Keratinocyte (primary cell): ENCODE data around the gene TFPI. TPM values are rescaled to one million over a fixed set of nuclear protein-coding genes. Genes with fewer than 3 reads are reported as not detected.

ENCODE experiments used
- DNase-seq: peaks from one replicate; pipeline ENCODE4 v3.0.0-alpha.2; 2011; ENCODE audit warnings: low read depth, missing footprints, low spot score
- FAIRE-seq: peaks from 2 replicates; lab custom pipeline; 2011; peaks lifted over from hg19 to GRCh38; lab: Jason Lieb, UNC
- H2AFZ ChIP-seq: 2 replicates; pipeline ENCODE4 v1.6.0; 2012; ENCODE audit warnings: low read length, control low read depth, inconsistent platforms; ENCODE audit not compliant: control insufficient read depth
- H3K27ac ChIP-seq: 2 replicates; pipeline ENCODE4 v1.5.1; 2011; ENCODE audit warnings: low read length; ENCODE audit not compliant: control insufficient read depth, insufficient read depth
- H3K27me3 ChIP-seq: 3 replicates; pipeline ENCODE4 v1.6.0; 2011; ENCODE audit warnings: low read length; ENCODE audit not compliant: control insufficient read depth, insufficient read depth; ENCODE audit errors: extremely low read depth
- H3K36me3 ChIP-seq, 2 experiments: 2 replicates in 1 of 2; 3 replicates in 1 of 2; pipeline ENCODE4 v1.5.1; 2011; ENCODE audit warnings: low read length in 2 of 2, mild to moderate bottlenecking in 1 of 2; ENCODE audit not compliant: control insufficient read depth in 2 of 2, insufficient read depth in 2 of 2; ENCODE audit errors: extremely low read depth in 1 of 2
- H3K4me1 ChIP-seq: 3 replicates; pipeline ENCODE4 v1.5.1; 2011; ENCODE audit warnings: low read length; ENCODE audit not compliant: control insufficient read depth, insufficient read depth; ENCODE audit errors: extremely low read depth
- H3K4me2 ChIP-seq: 3 replicates; pipeline ENCODE4 v1.6.0; 2011; ENCODE audit warnings: low read depth, low read length; ENCODE audit not compliant: control insufficient read depth, insufficient read depth; ENCODE audit errors: extremely low read depth
- H3K4me3 ChIP-seq, 3 experiments: fragments of 200-600 bp in 1 of 3; sonication (generic) in 1 of 3; 2 replicates in 2 of 3; 3 replicates in 1 of 3; pipeline ENCODE4 v1.5.1; 2011 to 2016; ENCODE audit warnings: low read length in 3 of 3, mild to moderate bottlenecking in 3 of 3, control low read depth in 2 of 3, inconsistent platforms in 1 of 3, low read depth in 1 of 3, mixed read lengths in 1 of 3, mixed run types in 1 of 3, moderate library complexity in 1 of 3; ENCODE audit not compliant: control insufficient read depth in 2 of 3, insufficient read depth in 2 of 3; ENCODE audit errors: extremely low read depth in 1 of 3
- H3K79me2 ChIP-seq: 2 replicates; pipeline ENCODE4 v1.6.0; 2012; ENCODE audit warnings: low read length; ENCODE audit not compliant: control insufficient read depth, insufficient read depth
- H3K9ac ChIP-seq: 3 replicates; pipeline ENCODE4 v1.6.0; 2011; ENCODE audit warnings: low read length; ENCODE audit not compliant: control insufficient read depth, insufficient read depth; ENCODE audit errors: extremely low read depth
- H3K9me1 ChIP-seq: 3 replicates; pipeline ENCODE4 v1.6.0; 2011; ENCODE audit warnings: low read length; ENCODE audit not compliant: control insufficient read depth, insufficient read depth; ENCODE audit errors: extremely low read depth
- H3K9me3 ChIP-seq: 2 replicates; pipeline ENCODE4 v1.5.1; 2012; ENCODE audit warnings: low read depth, low read length; ENCODE audit not compliant: control insufficient read depth
- H4K20me1 ChIP-seq: 3 replicates; pipeline ENCODE4 v1.6.0; 2011; ENCODE audit warnings: low read length; ENCODE audit not compliant: control insufficient read depth, insufficient read depth; ENCODE audit errors: extremely low read depth
- EZH2 ChIP-seq: IDR thresholded peaks from one replicate; pipeline ENCODE4 v1.6.1; 2012; ENCODE audit warnings: inconsistent platforms, mild to moderate bottlenecking, low read length, moderate library complexity
- dilution Hi-C: fragments of 300-500 bp; cut with MboI; formaldehyde crosslinking; loops from one replicate; pipeline ENCODE4 v1.7.0; 2020; ENCODE audit warnings: low sequenced_read_pairs; ENCODE audit not compliant: extremely low pct_ligation_motif_present
- polyA plus RNA-seq, 5 experiments: library from polyadenylated mRNA; depleted of rRNA in 3 of 5; stranded (reverse) in 3 of 5; stranded (forward) in 1 of 5; unstranded in 1 of 5; fragments of >200 nt; gene quantifications; 1 replicate in 1 of 5; 2 replicates in 3 of 5; 3 replicates in 1 of 5; pipeline versions ENCODE4 v1.2.1 to v1.2.3, GENCODE V29; 2011 to 2012; ENCODE audit warnings: missing spikeins in 2 of 5, low read depth in 1 of 5, low replicate concordance in 1 of 5
- TF ChIP-seq, protein P1 (sequence below), 3 experiments: IDR thresholded peaks in 1 of 3; conservative IDR thresholded peaks in 1 of 3; optimal IDR thresholded peaks in 1 of 3; 2 replicates in 2 of 3; 3 replicates in 1 of 3; pipeline versions ENCODE3 to v1.5.1; 2011; ENCODE audit warnings: low read length in 3 of 3, mild to moderate bottlenecking in 3 of 3, moderate library complexity in 2 of 3, control low read depth in 1 of 3, inconsistent platforms in 1 of 3; ENCODE audit not compliant: insufficient read depth in 2 of 3; ENCODE audit errors: extremely low read depth in 1 of 3

Gene TFPI
- polyA plus RNA-seq, 1 donor (not counting 4 experiments of a cell fraction or from before 2014, with no cell fraction given) = 1.1 TPM

DNA sequence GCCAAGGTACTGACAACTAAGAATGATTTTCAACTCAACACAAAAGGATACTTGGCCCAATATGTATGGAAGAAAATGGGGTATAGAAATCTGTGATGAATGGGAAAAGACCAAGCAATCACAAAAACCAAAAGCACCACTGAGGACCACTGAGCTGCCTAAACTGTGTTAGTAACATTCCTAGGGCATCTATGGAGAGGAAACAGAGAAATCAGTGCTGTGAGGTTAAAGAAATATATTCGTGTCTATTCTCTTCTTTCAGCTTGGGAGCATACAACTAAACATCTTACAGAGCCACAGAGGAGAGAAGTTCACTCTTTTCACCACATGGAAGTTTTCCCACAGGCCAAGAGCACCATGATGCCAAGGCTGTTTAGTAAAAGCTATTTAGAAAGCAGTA, 58.9 kb downstream of the TFPI start:
- FAIRE-seq (no peak), DNase-seq (no peak)
- H3K9me1 ChIP-seq = no peaks in the 10 kb centered on the region
- no peak overlapping the region for H3K4me2 ChIP-seq
- no peak overlapping the region for H3K27ac ChIP-seq
- dilution Hi-C loops = no loop called here
- H3K27me3 ChIP-seq = no peaks in the 10 kb centered on the region
- H2AFZ ChIP-seq = no peak overlapping the region
- no peaks in the 10 kb centered on the region for H4K20me1 ChIP-seq
- no peak overlapping the region for H3K4me3 ChIP-seq
- H3K4me1 ChIP-seq = no peaks in the 10 kb centered on the region
- no peaks in the 10 kb centered on the region for H3K36me3 ChIP-seq
- H3K9ac ChIP-seq = no peak overlapping the region
- TF ChIP-seq, protein P1, sequence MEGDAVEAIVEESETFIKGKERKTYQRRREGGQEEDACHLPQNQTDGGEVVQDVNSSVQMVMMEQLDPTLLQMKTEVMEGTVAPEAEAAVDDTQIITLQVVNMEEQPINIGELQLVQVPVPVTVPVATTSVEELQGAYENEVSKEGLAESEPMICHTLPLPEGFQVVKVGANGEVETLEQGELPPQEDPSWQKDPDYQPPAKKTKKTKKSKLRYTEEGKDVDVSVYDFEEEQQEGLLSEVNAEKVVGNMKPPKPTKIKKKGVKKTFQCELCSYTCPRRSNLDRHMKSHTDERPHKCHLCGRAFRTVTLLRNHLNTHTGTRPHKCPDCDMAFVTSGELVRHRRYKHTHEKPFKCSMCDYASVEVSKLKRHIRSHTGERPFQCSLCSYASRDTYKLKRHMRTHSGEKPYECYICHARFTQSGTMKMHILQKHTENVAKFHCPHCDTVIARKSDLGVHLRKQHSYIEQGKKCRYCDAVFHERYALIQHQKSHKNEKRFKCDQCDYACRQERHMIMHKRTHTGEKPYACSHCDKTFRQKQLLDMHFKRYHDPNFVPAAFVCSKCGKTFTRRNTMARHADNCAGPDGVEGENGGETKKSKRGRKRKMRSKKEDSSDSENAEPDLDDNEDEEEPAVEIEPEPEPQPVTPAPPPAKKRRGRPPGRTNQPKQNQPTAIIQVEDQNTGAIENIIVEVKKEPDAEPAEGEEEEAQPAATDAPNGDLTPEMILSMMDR (optimal IDR thresholded peaks at IDR 0.05 in 1 of 3, IDR thresholded peaks at IDR 0.05 in 1 of 3, conservative IDR thresholded peaks at IDR 0.05 in 1 of 3; ENCODE audit: extremely low read depth in 1 of 3, insufficient read depth in 2 of 3, low read length in 3 of 3) = no peak
- no peak for TF ChIP-seq EZH2
- H3K79me2 ChIP-seq = no peaks in the 10 kb centered on the region
- H3K9me3 ChIP-seq = peaks cover 2% of the 10 kb centered on the region

DNA sequence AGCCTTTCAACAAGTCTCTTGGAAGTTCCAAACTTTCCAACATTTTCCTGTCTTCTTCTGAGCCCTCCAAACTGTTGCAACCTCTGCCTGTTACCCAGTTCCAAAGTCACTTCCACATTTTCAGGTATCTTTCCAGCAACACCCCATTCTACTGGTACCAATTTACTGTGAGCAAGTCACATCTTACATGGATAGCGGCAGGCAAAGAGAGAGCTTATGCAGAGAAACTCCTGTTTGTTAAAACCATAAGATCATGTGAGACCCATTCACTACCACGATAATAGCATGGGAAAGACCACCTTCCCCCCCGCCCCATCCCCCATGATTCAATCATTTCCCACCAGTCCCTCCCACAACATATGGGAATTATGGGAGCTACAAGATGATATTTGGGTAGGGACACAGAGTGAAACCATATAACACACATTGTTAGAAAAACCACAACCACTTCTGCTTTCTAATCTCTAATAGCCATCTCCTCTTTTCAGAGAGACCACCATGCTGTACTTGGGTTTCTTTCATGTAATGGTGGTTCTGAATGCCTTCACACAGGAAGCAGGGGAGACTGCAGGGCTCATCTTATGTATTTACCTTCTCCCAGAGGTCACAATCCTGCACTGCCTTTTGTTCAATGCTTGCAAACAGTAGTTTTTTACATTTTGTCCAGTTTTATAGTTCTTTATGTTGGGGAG, 60.2 kb downstream of the TFPI start:
- H3K36me3 ChIP-seq = no peaks in the 10 kb centered on the region
- H3K27me3 ChIP-seq = no peaks in the 10 kb centered on the region
- DNase-seq (no peak), FAIRE-seq (no peak)
- no peak overlapping the region for H3K4me3 ChIP-seq
- dilution Hi-C loops = no loop called here
- H3K4me2 ChIP-seq = no peak overlapping the region
- no peaks in the 10 kb centered on the region for H4K20me1 ChIP-seq
- no peak for TF ChIP-seq EZH2
- TF ChIP-seq, protein P1 (optimal IDR thresholded peaks at IDR 0.05 in 1 of 3, IDR thresholded peaks at IDR 0.05 in 1 of 3, conservative IDR thresholded peaks at IDR 0.05 in 1 of 3; ENCODE audit: extremely low read depth in 1 of 3, insufficient read depth in 2 of 3, low read length in 3 of 3) = no peak
- no peak overlapping the region for H3K9ac ChIP-seq
- no peaks in the 10 kb centered on the region for H3K4me1 ChIP-seq
- H2AFZ ChIP-seq = no peak overlapping the region
- no peaks in the 10 kb centered on the region for H3K79me2 ChIP-seq
- peaks cover 2% of the 10 kb centered on the region for H3K9me3 ChIP-seq
- no peaks in the 10 kb centered on the region for H3K9me1 ChIP-seq
- H3K27ac ChIP-seq = no peak overlapping the region
